WTC11 (cell line): ENCODE data around the gene RGS14.

Source experiments
- CREM ChIP-seq: sonication (generic); formaldehyde crosslinking; IDR thresholded peaks from 2 replicates; pipeline ENCODE4 v1.8.1; 2022; ENCODE audit warnings: mild to moderate bottlenecking, missing genetic modification reagents, moderate library complexity
- CTCF ChIP-seq: fragments of 200-600 bp; IDR thresholded peaks from 2 replicates; pipeline ENCODE4 v1.8.0; 2022; ENCODE audit warnings: antibody characterized with exemption
- FOXJ3 ChIP-seq: sonication (generic); formaldehyde crosslinking; IDR thresholded peaks from 2 replicates; pipeline ENCODE4 v1.9.0; 2021; ENCODE audit warnings: missing genetic modification reagents, mild to moderate bottlenecking, borderline replicate concordance
- HMGXB4 ChIP-seq: sonication (generic); formaldehyde crosslinking; IDR thresholded peaks from 2 replicates; pipeline ENCODE4 v1.8.1; 2023; ENCODE audit warnings: mild to moderate bottlenecking, moderate library complexity, missing genetic modification reagents
- NFATC4 ChIP-seq: fragments of 250-450 bp; sonication (Bioruptor Pico); IDR thresholded peaks from 2 replicates; pipeline ENCODE4 v1.9.0; 2021; ENCODE audit warnings: mild to moderate bottlenecking
- SMAD4 ChIP-seq: sonication (generic); formaldehyde crosslinking; IDR thresholded peaks from 2 replicates; pipeline ENCODE4 v1.8.0; 2022; ENCODE audit warnings: mild to moderate bottlenecking, missing genetic modification reagents
- SP1 ChIP-seq: sonication (generic); formaldehyde crosslinking; conservative IDR thresholded peaks from 2 replicates; pipeline ENCODE4 v1.8.1; 2022; ENCODE audit warnings: missing genetic modification reagents
- ZNF138 ChIP-seq: sonication (generic); formaldehyde crosslinking; conservative IDR thresholded peaks from 2 replicates; pipeline ENCODE4 v1.8.1; 2022; ENCODE audit warnings: mild to moderate bottlenecking, moderate library complexity, missing genetic modification reagents
- ZNF416 ChIP-seq: fragments of 250-450 bp; sonication (Bioruptor Pico); IDR thresholded peaks from 2 replicates; pipeline ENCODE4 v1.9.0; 2021; ENCODE audit warnings: mild to moderate bottlenecking, inconsistent platforms
- TF ChIP-seq, protein P1 (sequence below): sonication (generic); formaldehyde crosslinking; IDR thresholded peaks from 2 replicates; pipeline ENCODE4 v1.8.0; 2023; ENCODE audit warnings: missing genetic modification reagents
- TF ChIP-seq, protein P2 (sequence below): sonication (generic); formaldehyde crosslinking; IDR thresholded peaks from 2 replicates; pipeline ENCODE4 v1.8.1; 2022; ENCODE audit warnings: missing genetic modification reagents, borderline replicate concordance
- TF ChIP-seq, protein P3 (sequence below): sonication (generic); formaldehyde crosslinking; IDR thresholded peaks from 2 replicates; pipeline ENCODE4 v1.8.0; 2022; ENCODE audit warnings: mild to moderate bottlenecking, missing genetic modification reagents
- TF ChIP-seq, protein P4 (sequence below): sonication (generic); formaldehyde crosslinking; IDR thresholded peaks from 2 replicates; pipeline ENCODE4 v1.8.1; 2022; ENCODE audit warnings: low read depth, missing genetic modification reagents, borderline replicate concordance

DNA sequence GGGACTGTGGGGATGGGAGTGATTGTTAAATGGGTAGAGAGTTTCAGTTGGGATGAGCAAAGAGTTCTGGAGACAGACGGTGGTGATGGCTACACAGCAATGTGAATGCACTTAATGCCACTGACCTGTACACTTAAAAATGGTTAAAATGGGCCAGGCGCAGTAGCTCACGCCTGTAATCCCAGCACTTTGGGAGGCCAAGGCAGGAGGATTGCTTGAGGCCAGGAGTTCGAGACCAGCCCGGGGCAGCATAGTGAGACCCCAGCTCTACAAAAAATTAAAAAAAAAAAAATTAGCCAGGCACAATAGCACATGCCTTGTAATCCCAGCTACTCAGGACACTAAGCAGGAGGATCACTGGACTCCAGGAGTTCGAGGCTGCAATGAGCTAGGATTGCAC, 13.9 kb upstream of the RGS14 start:
- TF ChIP-seq HMGXB4 (CRISPR knock-in tag) (no peak), CTCF (no peak), CREM (CRISPR knock-in tag) (no peak), SMAD4 (no peak), ZNF138 (CRISPR knock-in tag) (no peak), SP1 (CRISPR knock-in tag) (no peak), NFATC4 (no peak), ZNF416 (CRISPR knock-in tag) (no peak), FOXJ3 (CRISPR knock-in tag) (no peak)
- TF ChIP-seq, protein P1, sequence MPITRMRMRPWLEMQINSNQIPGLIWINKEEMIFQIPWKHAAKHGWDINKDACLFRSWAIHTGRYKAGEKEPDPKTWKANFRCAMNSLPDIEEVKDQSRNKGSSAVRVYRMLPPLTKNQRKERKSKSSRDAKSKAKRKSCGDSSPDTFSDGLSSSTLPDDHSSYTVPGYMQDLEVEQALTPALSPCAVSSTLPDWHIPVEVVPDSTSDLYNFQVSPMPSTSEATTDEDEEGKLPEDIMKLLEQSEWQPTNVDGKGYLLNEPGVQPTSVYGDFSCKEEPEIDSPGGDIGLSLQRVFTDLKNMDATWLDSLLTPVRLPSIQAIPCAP (CRISPR knock-in tag): no peak
- TF ChIP-seq, protein P2, sequence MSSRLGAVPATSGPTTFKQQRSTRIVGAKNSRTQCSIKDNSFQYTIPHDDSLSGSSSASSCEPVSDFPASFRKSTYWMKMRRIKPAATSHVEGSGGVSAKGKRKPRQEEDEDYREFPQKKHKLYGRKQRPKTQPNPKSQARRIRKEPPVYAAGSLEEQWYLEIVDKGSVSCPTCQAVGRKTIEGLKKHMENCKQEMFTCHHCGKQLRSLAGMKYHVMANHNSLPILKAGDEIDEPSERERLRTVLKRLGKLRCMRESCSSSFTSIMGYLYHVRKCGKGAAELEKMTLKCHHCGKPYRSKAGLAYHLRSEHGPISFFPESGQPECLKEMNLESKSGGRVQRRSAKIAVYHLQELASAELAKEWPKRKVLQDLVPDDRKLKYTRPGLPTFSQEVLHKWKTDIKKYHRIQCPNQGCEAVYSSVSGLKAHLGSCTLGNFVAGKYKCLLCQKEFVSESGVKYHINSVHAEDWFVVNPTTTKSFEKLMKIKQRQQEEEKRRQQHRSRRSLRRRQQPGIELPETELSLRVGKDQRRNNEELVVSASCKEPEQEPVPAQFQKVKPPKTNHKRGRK: no peak
- TF ChIP-seq, protein P3, sequence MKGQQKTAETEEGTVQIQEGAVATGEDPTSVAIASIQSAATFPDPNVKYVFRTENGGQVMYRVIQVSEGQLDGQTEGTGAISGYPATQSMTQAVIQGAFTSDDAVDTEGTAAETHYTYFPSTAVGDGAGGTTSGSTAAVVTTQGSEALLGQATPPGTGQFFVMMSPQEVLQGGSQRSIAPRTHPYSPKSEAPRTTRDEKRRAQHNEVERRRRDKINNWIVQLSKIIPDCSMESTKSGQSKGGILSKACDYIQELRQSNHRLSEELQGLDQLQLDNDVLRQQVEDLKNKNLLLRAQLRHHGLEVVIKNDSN: no peak
- TF ChIP-seq, protein P4, sequence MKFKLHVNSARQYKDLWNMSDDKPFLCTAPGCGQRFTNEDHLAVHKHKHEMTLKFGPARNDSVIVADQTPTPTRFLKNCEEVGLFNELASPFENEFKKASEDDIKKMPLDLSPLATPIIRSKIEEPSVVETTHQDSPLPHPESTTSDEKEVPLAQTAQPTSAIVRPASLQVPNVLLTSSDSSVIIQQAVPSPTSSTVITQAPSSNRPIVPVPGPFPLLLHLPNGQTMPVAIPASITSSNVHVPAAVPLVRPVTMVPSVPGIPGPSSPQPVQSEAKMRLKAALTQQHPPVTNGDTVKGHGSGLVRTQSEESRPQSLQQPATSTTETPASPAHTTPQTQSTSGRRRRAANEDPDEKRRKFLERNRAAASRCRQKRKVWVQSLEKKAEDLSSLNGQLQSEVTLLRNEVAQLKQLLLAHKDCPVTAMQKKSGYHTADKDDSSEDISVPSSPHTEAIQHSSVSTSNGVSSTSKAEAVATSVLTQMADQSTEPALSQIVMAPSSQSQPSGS (CRISPR knock-in tag): no peak
